GM18502 (cell line): ENCODE data around the gene NFIB.

Experiments used
- ATAC-seq: cut with Tn5 transposase; IDR thresholded peaks from one replicate; pipeline ENCODE4 v1.9.1; 2021; ENCODE audit warnings: mild to moderate bottlenecking; ENCODE audit not compliant: unreplicated experiment, poor library complexity

The NFIB gene

DNA sequence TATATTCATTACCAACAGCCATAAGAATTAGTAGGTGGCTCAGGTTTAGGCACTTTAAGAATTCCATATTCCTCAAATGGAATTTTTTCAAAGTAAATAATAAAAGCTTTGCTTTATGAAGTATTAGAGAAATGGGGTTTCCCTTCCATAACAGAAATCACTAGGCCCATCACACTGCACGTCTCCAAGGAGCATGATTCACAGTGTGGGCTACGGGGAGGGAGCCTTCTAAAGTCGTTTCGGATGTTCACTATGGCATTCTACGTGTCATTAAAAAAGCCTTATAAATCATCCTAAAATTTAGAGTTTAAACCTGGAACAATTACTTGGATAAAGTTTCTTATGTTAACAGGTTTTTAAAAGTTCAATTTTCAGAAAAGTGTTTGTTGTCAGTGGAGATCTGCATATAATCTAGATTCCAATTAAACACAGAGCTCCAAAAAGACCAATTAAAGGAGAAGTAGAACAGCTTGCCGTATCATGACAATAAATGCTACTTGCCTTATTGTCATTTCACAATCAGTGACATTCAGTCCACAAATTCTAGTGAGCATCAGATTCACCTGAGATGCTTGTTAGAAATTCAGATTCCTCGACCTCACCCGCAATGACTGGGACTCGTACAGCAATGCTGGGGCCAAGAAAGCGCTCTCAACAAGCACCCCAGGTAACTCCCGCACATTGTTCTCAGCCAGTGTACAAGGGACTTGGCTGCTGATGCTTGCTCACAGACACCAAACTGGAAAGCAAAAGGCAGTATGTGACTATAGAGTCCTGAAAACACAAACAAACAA, 115.7 kb downstream of the NFIB start:
- no peak for ATAC-seq

DNA sequence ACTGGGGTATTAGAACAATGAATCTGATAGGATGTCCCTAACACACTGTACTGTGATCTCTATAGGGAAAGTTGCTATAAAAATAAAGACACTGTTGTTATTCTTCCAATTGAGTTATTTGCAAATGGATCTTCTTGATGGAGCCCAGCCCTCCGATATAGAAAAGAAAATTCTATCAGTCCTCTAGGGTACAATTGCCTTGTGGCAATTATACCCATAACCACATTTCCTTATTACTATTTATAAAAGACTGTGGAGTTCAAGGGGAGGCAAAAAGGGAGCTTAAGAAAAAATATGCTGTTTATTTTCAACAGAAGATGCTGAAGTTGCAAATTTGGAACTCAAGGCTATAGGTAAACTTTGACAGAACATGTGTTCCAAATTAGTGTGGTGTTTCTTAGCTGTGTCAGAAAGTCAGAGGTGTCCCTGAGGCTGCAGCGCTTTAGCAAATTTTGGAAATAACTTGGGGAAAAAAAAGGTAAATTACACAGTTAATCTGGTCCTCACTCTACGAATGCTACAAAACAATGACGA, 116.5 kb downstream of the NFIB start:
- no peak for ATAC-seq

DNA sequence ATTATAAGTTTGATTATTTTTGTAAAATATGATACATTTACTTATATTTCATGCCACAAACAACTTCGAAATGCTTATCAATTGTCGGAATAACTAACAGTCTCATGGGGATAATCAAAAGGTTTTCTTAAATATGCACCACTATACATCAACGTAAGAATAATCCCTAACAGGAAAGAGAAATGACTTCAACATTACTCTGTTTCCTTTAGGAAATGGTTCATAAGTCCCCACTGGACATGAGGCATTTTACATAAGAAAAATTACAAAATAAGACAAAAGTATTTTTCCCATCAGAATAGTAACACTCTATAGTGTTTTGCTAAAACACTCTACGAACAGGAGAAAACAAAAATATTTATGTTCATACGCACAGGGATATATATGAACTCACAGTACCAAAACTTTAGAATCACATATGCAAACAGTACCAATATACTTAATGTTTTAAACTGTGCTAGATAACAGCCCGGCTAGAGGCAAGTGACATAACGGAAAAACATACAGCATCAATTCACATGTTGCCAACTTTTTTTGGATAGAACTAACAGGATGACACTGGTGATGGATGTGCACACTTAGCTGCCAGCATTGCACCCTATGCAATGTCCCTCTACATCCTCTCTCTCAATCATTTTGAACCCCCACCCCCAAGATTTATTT, 120.5 kb downstream of the NFIB start:
- ATAC-seq, result no peak

DNA sequence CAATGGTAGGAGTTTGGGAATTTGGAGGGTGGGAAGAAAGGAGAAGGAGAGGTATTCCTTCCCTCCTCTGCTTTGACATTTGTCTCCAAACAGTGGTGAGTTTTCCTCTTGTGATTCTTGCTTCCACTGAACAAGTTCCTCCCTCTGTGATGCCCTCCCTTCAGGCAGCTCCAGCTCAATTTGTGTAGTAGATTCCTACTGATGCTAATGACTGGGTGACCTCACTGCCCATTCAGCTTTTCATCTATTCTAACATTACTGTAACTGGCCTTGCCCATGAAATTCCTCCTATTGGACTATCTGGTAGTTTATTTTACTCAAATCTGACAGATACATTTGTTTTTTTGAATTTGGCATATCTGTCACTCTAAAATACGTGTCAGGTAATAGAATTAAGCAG, 121.4 kb downstream of the NFIB start:
- ATAC-seq, result no peak

DNA sequence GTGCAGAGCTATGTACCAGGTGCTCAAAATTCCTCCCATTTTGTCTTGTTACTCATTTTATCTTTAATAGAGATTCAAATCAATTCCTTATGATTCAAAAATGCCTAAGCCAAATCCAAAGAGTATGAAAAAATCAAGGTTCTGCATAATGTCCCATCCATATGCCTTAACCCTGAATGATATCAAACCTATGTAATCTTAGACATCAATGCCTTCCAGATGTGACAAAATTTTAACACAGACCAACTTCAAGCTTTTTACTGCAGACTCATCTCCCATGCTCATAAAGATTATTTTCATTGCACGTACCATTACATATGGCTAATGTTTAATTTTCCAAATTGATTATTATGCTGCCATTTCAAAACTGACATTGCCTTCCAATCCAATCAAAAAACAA, 122.4 kb downstream of the NFIB start:
- ATAC-seq, result no peak

DNA sequence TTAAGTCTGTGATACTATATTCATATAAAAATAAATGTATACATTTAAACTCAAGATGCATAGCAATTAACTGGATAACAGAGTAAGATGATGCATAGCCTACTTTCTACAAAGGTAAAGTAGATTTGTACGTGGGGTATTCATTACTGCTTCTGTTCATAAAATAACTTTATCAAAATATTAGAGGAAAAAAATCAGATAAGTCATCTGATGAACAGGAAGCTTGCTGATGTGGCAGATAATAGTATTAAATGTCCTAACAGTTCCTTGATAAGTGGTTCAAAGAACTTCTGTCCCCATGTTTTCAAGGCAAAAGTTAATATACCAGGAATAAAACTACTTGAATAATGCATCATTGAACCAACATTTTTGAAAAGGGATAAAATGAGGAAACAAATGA, 123.7 kb downstream of the NFIB start:
- ATAC-seq, result no peak

DNA sequence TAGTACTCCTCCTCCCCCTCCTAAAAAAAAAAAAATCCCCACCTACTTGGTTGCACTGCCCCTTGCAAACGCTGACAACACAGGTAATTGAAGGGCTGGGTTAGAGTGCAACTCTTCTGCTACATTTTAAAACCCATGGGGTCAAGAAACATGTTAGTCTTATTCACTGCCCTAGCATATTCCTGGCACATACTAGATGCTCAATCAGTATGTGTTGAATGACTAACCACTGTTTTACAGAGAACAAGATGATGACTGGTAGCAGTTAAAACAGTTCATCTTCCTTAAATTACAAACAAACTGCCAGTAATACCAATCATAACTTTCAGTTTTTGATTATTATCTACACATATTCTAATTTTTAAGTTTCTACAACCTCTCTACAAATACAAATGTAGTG, 124.4 kb downstream of the NFIB start:
- ATAC-seq, result no peak

DNA sequence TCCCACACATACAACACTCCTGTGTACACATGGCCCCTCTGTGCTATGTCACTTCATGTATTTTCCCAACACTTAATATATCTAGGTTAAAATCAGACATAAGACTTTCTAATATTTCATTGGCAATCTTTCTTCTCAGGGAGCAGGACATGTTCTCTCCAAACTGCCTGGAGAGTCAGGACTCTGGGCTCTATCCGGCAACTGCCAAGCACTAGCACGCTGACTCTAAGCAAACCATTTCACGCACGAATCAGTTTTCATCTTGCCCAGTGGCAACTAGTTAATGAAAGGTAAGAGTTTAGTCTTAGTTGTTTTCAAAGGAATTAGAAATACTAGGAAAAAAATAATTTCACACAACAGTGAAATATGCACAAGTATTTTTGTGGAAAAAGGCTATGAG, 124.8 kb downstream of the NFIB start:
- ATAC-seq, result no peak

DNA sequence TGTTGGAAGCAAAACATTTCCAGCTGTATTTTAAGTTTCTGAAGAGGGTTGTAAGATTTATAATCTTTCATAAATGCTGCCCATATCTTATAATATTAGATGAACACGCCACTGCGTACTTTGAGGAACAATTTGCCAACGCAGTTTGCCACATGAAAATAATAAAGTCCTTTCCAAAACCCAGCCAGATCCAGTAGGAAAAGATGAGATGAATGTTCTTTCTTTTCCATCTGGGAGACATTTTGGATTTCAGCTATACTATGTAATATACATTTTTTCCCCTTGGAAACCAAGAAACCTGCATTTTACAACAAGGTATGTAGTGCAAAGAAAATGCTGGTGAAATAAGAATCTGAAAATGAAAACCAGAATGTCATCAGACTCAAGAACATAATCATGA, 125.4 kb downstream of the NFIB start:
- no peak for ATAC-seq

DNA sequence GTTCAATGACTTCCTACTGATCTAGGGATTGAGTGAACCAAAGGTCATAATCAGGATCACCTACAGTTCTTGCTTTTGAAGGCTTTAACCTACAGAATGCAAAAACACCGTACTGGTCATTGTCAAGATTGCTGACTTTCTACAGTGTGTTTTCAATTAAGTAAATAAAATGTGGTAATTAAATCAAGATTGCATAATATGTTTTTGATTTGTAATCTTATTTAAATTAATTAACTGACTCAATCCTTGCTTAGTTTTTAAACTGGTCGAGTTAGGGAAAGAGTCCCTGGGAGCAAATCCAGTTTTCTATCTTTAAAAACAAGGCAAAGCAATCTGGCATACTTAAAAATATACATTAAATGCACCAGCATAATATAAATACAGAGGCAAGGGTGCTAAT, 125.9 kb downstream of the NFIB start:
- ATAC-seq, result no peak

DNA sequence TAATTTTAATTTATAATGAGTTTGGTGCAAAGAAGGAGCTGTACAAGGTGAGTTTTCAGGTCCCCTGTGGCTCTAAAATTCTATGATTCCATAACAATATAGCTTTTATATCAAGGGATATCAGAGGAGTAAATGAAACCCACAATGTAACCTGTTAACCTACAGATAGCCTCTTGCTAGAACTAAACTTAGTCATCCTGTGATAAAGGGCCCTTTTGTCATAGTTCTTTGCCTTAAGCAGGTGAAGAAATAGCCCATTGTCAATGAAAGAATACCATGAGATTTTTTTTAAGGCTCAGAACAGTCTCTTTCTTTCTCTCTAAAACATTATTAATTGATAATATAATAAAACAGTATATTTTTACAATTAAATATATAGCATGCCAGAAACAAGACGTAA, 127.8 kb downstream of the NFIB start:
- ATAC-seq, result no peak

DNA sequence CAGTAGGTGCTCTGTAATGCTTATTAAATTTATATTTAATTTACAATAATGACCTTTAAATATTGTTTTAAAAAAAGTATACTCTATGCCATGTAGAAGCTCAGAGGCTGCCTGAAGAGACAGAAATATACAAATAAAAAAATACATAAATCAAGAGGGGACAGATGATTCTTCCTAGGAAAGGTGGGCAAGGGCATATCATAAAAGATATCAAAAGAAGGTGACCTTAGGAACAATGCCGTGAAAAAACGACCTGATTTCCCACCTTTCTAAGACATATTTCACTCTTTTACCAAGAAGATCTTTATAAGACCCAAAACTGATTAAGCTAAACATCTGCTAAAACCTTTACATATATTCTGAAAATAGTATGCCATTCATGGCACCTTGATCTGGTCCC, 128.9 kb downstream of the NFIB start:
- ATAC-seq, result no peak

DNA sequence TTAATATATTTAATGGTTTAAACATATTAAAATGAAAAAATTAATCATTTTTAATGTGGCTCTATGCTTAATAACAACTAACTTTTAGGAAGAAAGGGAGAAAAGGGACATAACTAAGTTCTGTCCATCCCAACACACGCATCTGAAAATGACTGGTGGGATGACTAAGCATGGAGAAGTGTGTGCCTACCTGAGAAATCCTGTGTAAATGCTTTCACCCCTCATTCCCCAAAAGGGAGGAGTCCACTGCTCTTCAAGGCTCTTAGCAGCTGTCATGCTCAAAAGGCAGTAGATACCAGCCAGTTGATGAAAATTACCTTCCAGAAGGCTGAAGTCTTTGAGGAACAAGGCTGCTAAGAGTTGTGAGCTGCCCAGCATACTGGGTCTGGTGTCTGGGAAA, 130.9 kb downstream of the NFIB start:
- ATAC-seq, result no peak

DNA sequence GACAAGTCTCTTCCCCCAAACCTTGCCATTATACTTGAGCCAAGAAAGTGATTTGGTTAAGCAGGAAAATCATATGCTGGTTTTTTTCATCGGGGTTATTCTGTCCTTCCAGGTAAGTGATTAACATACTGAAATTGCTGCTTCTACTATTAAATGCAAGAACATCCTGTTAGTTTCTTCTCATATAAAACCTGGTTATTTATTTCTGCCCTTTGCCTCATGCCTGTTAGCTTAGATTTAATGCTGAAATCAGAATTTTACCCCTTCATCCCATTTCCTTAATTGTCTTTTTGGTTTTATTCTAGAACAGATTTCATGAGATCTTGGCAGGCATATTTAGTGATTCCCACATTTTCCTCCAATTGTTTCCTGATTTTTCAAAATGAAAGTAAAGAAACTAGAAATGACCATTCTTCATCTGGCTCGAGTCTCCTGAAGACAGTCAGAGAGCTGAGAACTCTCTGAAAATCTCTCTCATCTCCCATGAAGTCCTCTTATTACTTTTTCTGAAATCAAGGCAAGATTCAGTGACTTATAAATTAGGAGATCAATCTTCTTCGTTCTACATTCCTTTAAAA, 132.9 kb downstream of the NFIB start:
- no peak for ATAC-seq

DNA sequence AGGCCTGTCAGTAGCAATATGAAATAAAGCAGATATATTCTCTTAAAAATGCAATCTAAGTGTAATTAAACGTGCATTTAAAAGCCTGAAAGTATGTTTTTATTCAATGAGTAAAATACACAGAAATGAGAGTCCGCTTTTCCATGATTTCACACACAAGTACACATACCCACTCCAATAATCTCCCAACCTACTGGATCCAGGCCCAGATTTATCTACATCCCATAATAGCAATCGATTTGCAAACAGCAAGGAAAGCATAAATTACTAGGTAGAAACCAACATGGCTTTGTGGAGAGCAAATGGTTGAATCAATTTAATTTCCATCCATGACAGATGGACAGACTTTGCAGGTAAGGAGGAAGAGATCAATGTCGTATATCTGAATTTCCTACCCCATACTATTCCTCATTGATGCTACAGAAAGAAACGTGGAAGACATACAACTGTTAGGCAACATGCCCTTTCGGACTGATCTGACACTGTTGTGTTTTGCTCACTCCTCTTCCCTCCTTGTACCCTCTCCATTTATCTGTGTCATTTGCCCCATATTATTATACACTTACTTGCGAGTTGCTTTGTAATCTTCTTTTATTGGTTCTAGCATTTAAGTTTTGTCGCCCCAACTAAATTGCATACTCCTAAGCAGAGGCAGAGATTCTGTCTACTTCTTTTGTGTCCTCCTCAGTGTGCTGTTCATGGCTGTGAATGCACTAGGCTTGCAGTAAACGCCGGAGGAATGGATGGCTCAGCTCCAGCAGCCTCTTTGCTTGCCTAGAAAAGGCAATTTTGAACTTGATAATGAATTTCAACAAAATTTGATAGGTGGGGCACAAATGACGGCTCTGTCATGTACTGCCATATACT, 133.6 kb downstream of the NFIB start:
- no peak for ATAC-seq

DNA sequence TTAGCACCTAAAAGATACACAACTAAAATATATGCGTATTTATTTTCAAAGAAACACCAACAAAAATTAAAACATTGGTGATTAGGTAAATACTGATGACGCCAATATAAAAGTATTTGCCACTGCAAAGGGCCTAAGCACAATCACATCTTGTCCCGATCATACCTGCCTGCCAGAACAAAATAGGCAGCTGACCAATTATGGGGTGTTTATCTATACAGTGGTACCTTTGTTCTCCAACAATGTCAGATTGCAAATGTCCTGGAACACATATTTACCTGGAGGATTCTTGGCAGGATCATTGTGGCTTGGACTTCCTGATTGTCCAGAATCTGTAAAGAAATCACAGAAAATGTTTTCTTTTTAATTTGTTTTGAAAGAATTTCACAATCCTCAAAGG, 134.5 kb downstream of the NFIB start:
- no peak for ATAC-seq

DNA sequence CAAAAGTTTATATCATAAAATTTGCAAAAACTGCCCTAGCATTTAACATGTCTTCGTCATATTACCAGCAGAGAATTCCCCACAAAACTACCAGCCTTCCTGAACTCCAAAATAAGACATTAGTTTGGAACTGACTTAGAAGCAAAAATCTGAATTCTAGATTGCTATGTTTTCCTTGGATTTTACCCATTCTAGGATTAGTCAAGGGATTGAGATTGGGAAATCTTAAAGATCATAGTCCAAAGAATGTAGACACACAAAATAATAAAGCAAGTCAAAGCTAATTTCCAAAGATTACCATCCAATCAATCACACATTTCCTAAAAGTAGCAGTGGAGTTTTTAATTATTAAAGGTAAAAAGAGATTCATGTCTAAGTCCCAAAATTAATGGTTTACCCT, 138.2 kb downstream of the NFIB start:
- ATAC-seq, result no peak

DNA sequence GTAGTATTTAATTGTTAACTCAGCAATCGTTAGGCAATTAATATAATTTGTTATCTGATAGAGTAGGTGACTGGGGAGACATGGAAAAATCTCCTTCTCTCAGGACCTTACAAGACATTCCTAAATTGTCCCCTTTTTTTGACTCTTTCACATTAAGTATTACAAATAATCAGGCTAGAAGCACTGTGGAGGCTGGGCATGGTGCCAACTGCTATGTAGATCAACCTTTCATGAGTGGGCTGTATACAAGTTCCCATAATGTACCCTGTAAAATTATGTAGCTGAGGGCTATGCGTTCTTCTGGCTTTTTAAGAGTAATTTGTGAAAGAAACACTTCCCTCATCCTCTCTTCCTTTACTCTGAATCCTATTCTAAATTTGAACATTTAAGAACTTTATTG, 140.2 kb downstream of the NFIB start:
- no peak for ATAC-seq

DNA sequence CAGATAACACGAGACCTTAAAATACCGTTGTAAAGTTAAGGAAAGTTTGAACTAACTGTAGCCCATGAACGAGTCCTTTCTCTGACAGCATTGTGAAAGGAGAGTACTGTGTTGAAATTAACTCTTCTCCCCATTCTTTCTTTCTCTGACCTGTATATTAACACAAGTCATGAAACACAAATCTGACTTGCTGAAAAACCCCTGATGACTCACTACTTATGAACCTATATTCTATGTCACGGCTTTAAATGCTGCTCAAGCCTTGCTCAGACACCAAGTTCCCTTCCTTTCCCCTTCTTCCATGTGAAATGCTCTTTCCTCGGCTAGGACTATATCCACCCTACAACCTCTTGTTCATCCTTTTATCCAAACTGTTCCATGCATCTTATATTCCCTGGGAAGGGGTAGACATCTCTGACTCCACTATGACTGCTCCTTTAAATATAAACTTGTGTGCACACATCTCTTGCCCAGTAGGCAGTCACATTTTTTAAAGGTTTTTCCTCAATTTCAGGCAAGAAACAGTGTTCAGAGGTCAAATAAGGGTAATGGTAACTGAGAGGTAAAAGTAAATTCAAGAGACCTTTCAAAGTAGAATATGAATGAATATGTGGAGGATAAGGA, 142.9 kb downstream of the NFIB start:
- peak; percentile 80 for ATAC-seq

DNA sequence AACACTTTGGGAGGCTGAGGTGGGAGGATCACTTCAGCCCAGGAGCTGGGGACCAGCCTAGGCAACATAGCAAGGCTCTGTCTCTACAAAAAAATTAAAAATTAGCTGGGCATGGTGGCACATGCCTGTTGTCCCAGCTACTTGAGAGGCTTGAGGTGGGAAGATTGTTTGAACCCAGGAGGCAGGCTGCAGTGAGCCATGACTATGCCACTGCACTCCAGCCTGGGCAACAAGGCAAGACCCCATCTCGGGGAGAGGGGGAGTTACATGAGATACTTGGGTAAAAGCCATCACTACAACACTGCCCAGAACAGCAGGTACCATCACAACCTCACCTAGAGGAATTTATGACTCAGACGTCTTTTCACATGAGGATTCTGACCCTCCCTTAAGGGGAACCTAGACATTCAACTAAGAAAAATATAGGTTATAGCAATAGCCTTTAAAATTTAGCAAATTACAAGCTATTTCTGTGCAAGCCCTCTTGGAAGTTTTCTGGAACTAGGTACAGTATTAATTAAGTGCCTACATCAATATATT, 143.5 kb downstream of the NFIB start:
- ATAC-seq, result peak; percentile 44
